ENCODE measurements around the gene UNC119B.

The UNC119B gene

GRCh38 chr12:120713861-120714482 is 3.7 kb downstream of the UNC119B start:
- Histone ChIP-seq H3K27ac (peak overlapping the region; percentile 39), H3K4me3 (ENCODE audit: low read depth in 1 of 2, low read length in 1 of 2) (no peak overlapping the region), H3K9me3 (no peaks in the 10 kb centered on the region), H3K4me1 (ENCODE audit: control insufficient read depth in 1 of 2, insufficient read depth in 1 of 2, low read depth in 1 of 2, low read length in 1 of 2) (peaks cover 18 to 22% of the 10 kb centered on the region in 2 experiments), H3K36me3 (peaks cover 50% of the 10 kb centered on the region), H3K27me3 (no peaks in the 10 kb centered on the region)
- peak; percentile 80 for TF ChIP-seq CTCF (IDR thresholded peaks at IDR 0.05)

- H3K4me1 ChIP-seq (ENCODE audit: control insufficient read depth in 1 of 2, insufficient read depth in 1 of 2, low read depth in 1 of 2, low read length in 1 of 2) = peaks cover 17 to 20% of the 10 kb centered on the region in 2 experiments
- TF ChIP-seq CTCF (IDR thresholded peaks at IDR 0.05) = no peak
Observed at GRCh38 chr12:120718055-120718454, 7.8 kb downstream of the UNC119B start.

GRCh38 chr12:120719072-120719471 is 8.8 kb downstream of the UNC119B start:
- H3K36me3 ChIP-seq = peaks cover 79% of the 10 kb centered on the region
- peak overlapping the region; percentile 54 for H3K27ac ChIP-seq
- no peaks in the 10 kb centered on the region for H3K27me3 ChIP-seq
- no peak for TF ChIP-seq CTCF (IDR thresholded peaks at IDR 0.05)
- no peak overlapping the region for H3K4me3 ChIP-seq (ENCODE audit: low read depth in 1 of 2, low read length in 1 of 2)
- H3K4me1 ChIP-seq (ENCODE audit: control insufficient read depth in 1 of 2, insufficient read depth in 1 of 2, low read depth in 1 of 2, low read length in 1 of 2) = peaks cover 16 to 17% of the 10 kb centered on the region in 2 experiments
- H3K9me3 ChIP-seq = no peaks in the 10 kb centered on the region

More at GRCh38 chr12:120718055-120718454, 7.8 kb downstream of the UNC119B start:
- Histone ChIP-seq H3K9me3 (no peaks in the 10 kb centered on the region), H3K27me3 (no peaks in the 10 kb centered on the region), H3K4me3 (ENCODE audit: low read depth in 1 of 2, low read length in 1 of 2) (no peak overlapping the region), H3K27ac (no peak overlapping the region), H3K36me3 (peaks cover 78% of the 10 kb centered on the region)

- H3K27ac ChIP-seq = peak overlapping the region; percentile 54
- H3K9me3 ChIP-seq = no peaks in the 10 kb centered on the region
- TF ChIP-seq CTCF (IDR thresholded peaks at IDR 0.05) = no peak
- peaks cover 77% of the 10 kb centered on the region for H3K36me3 ChIP-seq
- H3K4me1 ChIP-seq (ENCODE audit: control insufficient read depth in 1 of 2, insufficient read depth in 1 of 2, low read depth in 1 of 2, low read length in 1 of 2) = peaks cover 16 to 17% of the 10 kb centered on the region in 2 experiments
- H3K27me3 ChIP-seq = no peaks in the 10 kb centered on the region
- H3K4me3 ChIP-seq (ENCODE audit: low read depth in 1 of 2, low read length in 1 of 2) = no peak overlapping the region
Observed at GRCh38 chr12:120719496-120720233, 9.4 kb downstream of the UNC119B start.

DNA sequence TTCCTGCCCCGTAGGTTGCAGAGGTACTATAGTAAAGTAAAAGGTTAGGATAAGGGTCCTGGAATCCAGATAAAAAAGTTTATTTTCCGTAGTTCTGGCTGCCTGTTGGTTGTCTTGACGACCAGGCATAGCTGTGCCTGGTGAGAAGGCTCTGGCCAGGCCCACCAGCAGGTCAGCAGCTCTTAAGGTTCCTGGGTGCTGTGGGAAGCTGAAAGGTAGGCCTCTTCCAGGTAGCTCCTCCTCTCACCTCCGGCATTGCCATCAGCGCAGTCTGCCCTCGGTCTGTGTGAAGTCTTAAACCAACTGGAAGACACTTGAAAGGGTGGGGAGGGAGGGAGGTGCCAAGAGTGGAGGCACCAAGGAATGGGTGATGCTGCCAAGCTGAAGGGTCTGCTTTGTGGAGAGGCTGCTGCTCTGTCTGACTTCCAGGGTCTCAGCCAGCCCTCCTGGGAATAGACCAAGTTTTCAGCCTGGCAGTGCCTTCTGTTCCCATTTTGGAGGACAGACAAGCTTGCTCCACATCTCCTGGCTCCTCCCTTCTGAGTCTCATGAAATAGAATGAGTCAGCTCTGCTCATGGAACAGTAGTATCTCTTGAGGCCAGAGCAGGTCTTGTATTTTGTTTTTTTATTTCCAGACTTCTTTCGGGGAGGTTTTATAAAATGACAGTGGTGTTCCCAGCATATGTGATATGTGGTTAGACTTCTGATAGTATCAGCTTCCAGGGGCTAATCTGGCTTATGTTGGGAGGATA is 10.2 kb downstream of the UNC119B start:
- H3K4me1 ChIP-seq (ENCODE audit: control insufficient read depth in 1 of 2, insufficient read depth in 1 of 2, low read depth in 1 of 2, low read length in 1 of 2) = peaks cover 20% of the 10 kb centered on the region in 2 experiments
- H3K4me3 ChIP-seq (ENCODE audit: low read depth in 1 of 2, low read length in 1 of 2) = no peak overlapping the region
- H3K27me3 ChIP-seq = no peaks in the 10 kb centered on the region
- no peaks in the 10 kb centered on the region for H3K9me3 ChIP-seq
- no peak for TF ChIP-seq CTCF (IDR thresholded peaks at IDR 0.05)
- peaks cover 70% of the 10 kb centered on the region for H3K36me3 ChIP-seq
- peak overlapping the region; percentile 54 for H3K27ac ChIP-seq
